Common myeloid progenitor, CD34-positive (primary cell): ENCODE measurements around the gene LIFR.

ENCODE experiments used
- CTCF ChIA-PET: fragments of 350-600 bp; sonication (Branson Sonifier 250); formaldehyde crosslinking; loops from one replicate; lab custom pipeline; 2021; ENCODE audit warnings: antibody characterized with exemption; lab: Charles Lee
- POLR2A ChIA-PET: fragments of 350-600 bp; sonication (Branson Sonifier 250); formaldehyde crosslinking; loops from one replicate; lab custom pipeline; 2021; ENCODE audit warnings: antibody characterized with exemption; lab: Charles Lee
- DNase-seq, 3 donors: peaks; one replicate each; pipeline versions ENCODE4 v3.0.0 to v3.0.0-alpha.2; 2013
- H3K27ac ChIP-seq, 2 experiments: 1 replicate in 1 of 2; 2 replicates in 1 of 2; pipeline ENCODE4 v1.7.0; 2013; ENCODE audit warnings: inconsistent platforms in 2 of 2, low read length in 2 of 2, mild to moderate bottlenecking in 2 of 2, low read depth in 1 of 2, moderate library complexity in 1 of 2; ENCODE audit not compliant: severe bottlenecking in 2 of 2, insufficient read depth in 1 of 2, poor library complexity in 1 of 2
- H3K27me3 ChIP-seq, 5 experiments: replicated peaks in 2 of 5; 1 replicate in 3 of 5; 2 replicates in 2 of 5; pipeline versions ENCODE4 v1.6.1 to v1.7.0; 2013; ENCODE audit warnings: low read length in 4 of 5, mild to moderate bottlenecking in 2 of 5, moderate library complexity in 2 of 5, inconsistent platforms in 1 of 5; ENCODE audit not compliant: insufficient read depth in 5 of 5, control insufficient read depth in 4 of 5
- H3K36me3 ChIP-seq, 4 experiments: 1 replicate in 2 of 4; 2 replicates in 2 of 4; pipeline versions ENCODE4 v1.6.1 to v1.7.0; 2013; ENCODE audit warnings: low read length in 3 of 4, control low read depth in 1 of 4, mild to moderate bottlenecking in 1 of 4; ENCODE audit not compliant: control insufficient read depth in 4 of 4, insufficient read depth in 4 of 4
- H3K4me1 ChIP-seq, 4 experiments: 1 replicate in 3 of 4; 2 replicates in 1 of 4; pipeline versions ENCODE4 v1.6.1 to v1.7.1; 2013; ENCODE audit warnings: low read length in 3 of 4, mild to moderate bottlenecking in 3 of 4, control low read depth in 1 of 4, inconsistent platforms in 1 of 4, moderate library complexity in 1 of 4; ENCODE audit not compliant: control insufficient read depth in 4 of 4, insufficient read depth in 4 of 4; ENCODE audit errors: control extremely low read depth in 1 of 4
- H3K4me3 ChIP-seq, 7 experiments: 1 replicate in 4 of 7; 2 replicates in 3 of 7; pipeline versions ENCODE4 v1.5.1 to v1.7.0; 2013; ENCODE audit warnings: mild to moderate bottlenecking in 7 of 7, low read length in 6 of 7, moderate library complexity in 6 of 7, inconsistent platforms in 2 of 7, low read depth in 2 of 7, control low read depth in 1 of 7; ENCODE audit not compliant: insufficient read depth in 4 of 7, control insufficient read depth in 1 of 7; ENCODE audit errors: extremely low read depth in 1 of 7
- H3K9me3 ChIP-seq, 5 experiments: 1 replicate in 4 of 5; 2 replicates in 1 of 5; pipeline versions ENCODE4 v1.6.1 to v1.7.1; 2013; ENCODE audit warnings: low read length in 4 of 5, mild to moderate bottlenecking in 2 of 5, inconsistent platforms in 1 of 5, low read depth in 1 of 5, moderate library complexity in 1 of 5; ENCODE audit not compliant: control insufficient read depth in 4 of 5, insufficient read depth in 2 of 5; ENCODE audit errors: control extremely low read depth in 1 of 5
- WGBS: methylation state at CpG from one replicate; pipeline ENCODE4 v1.1.5; 2013; ENCODE audit not compliant: insufficient coverage; 5-methylcytosine and 5-hydroxymethylcytosine counted together

LIFR gene

GRCh38 chr5:38447056-38447455 is 109.4 kb downstream of the LIFR start:
- WGBS, result 100% methylated on average over 1 of the region's 2 CpGs
- CTCF ChIA-PET, result interaction anchor here (1.3 to 3.2 kb wide), 4 partner anchors 11 to 112 kb away, joined by 3 to 8 read pairs (median 3); no protein-coding TSS in a partner anchor

GRCh38 chr5:38446029-38446522 is 110.4 kb downstream of the LIFR start:
- Histone ChIP-seq H3K36me3 (no peaks in the 10 kb centered on the region), H3K27me3 (peaks cover 5 to 93% (median 44%) of the 10 kb centered on the region in 5 experiments), H3K4me3 (no peak overlapping the region), H3K4me1 (no peaks in the 10 kb centered on the region), H3K27ac (no peak overlapping the region), H3K9me3 (no peaks in the 10 kb centered on the region)
- POLR2A ChIA-PET, result no interaction called here
- 86% methylated on average over 20 of the region's 21 CpGs for WGBS
- CTCF ChIA-PET, result interaction anchor here (0.8 to 3.2 kb wide), 3 partner anchors 25 to 402 kb away, joined by 3 to 8 read pairs (median 3); no protein-coding TSS in a partner anchor
- DNase-seq, result no peak

More at GRCh38 chr5:38447056-38447455, 109.4 kb downstream of the LIFR start:
- Histone ChIP-seq H3K4me1 (no peaks in the 10 kb centered on the region), H3K4me3 (no peak overlapping the region), H3K36me3 (no peaks in the 10 kb centered on the region), H3K27me3 (peaks cover 5 to 95% (median 45%) of the 10 kb centered on the region in 5 experiments), H3K27ac (no peak overlapping the region), H3K9me3 (peaks cover 0 to 2% (median 0%) of the 10 kb centered on the region in 5 experiments)
- no peak for DNase-seq
- POLR2A ChIA-PET, result no interaction called here

DNA sequence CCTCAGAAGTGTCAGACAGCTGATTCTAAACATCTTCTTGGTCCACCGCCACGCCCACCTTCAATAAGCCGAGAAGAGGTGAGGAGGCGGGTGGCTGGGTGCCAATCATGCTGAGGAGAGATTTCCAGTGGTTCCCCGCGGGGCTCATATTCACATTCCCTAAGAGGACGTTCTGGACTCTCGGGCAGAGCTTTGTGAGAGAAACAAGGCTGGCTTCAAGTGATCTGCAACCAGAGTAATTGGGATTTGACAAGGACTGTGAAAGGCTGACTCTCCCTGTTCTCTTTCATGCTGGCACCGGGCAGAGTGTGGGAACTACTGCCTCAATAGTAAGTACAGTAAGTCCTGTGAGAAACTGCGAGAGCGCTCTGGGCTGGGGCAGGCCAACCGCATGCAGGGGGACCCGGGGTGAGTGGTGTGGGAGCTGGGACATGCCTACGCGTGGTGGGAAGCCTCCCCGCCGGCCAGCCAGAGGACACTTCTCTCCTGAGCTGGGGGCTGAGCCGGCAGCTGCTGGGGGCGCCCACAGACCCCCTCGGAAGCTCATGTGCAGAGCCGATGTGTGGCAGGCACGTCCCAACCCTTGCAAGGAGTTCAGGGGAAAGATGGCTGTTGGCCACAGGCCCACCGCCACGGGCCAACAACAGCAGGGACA is 110.9 kb downstream of the LIFR start:
- ChIA-PET POLR2A (no interaction called here), CTCF (interaction anchor here (0.8 to 3.2 kb wide), 8 partner anchors 8 to 402 kb away, joined by 3 to 9 read pairs (median 3); no protein-coding TSS in a partner anchor)
- Histone ChIP-seq H3K27ac (no peak overlapping the region), H3K27me3 (peaks cover 5 to 93% (median 47%) of the 10 kb centered on the region in 5 experiments), H3K9me3 (no peaks in the 10 kb centered on the region), H3K4me1 (no peaks in the 10 kb centered on the region), H3K4me3 (no peak overlapping the region), H3K36me3 (no peaks in the 10 kb centered on the region)
- no peak for DNase-seq
- WGBS, result 86% methylated on average over 17 of the region's 24 CpGs

DNA sequence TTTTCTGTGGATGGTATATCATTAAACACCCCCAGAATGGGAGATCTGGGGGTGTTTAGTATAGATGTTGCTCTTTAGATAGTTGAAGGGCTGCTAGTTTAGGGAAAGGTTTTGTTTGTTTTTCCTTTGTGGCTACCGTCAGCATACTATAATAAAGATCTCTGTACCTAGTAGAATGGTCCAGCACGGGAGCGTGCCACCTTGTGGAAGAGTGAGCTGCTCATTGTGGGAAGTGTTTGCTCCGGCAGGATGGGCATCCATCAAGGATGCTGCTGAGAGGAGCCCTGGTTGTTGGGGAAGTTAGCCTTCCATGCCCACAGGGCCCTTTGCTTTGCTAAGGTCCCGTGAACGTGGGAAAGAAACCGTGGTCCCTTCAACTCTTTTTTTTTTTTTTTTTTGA is 113.1 kb downstream of the LIFR start:
- H3K4me3 ChIP-seq, result no peak overlapping the region
- POLR2A ChIA-PET, result no interaction called here
- H3K9me3 ChIP-seq, result peaks cover 0 to 7% (median 0%) of the 10 kb centered on the region in 5 experiments
- peaks cover 10 to 92% (median 41%) of the 10 kb centered on the region in 5 experiments for H3K27me3 ChIP-seq
- 88% methylated on average over 6 of the region's 7 CpGs for WGBS
- CTCF ChIA-PET, result interaction anchor here (0.7 to 2.7 kb wide), 7 partner anchors 10 to 366 kb away, joined by 3 to 9 read pairs (median 5); no protein-coding TSS in a partner anchor
- H3K27ac ChIP-seq, result no peak overlapping the region
- H3K36me3 ChIP-seq, result no peaks in the 10 kb centered on the region
- DNase-seq, result no peak
- H3K4me1 ChIP-seq, result no peaks in the 10 kb centered on the region

GRCh38 chr5:38442247-38442573 is 114.2 kb downstream of the LIFR start:
- H3K27me3 ChIP-seq, result peaks cover 6 to 90% (median 34%) of the 10 kb centered on the region in 5 experiments
- H3K4me1 ChIP-seq, result no peaks in the 10 kb centered on the region
- H3K4me3 ChIP-seq, result no peak overlapping the region
- DNase-seq, result no peak
- H3K9me3 ChIP-seq, result peaks cover 0 to 7% (median 0%) of the 10 kb centered on the region in 5 experiments
- ChIA-PET CTCF (interaction anchor here (0.8 to 2.7 kb wide), 36 partner anchors 9 to 1702 kb away, joined by 3 to 32 read pairs (median 6); no protein-coding TSS in a partner anchor), POLR2A (no interaction called here)
- H3K36me3 ChIP-seq, result no peaks in the 10 kb centered on the region
- H3K27ac ChIP-seq, result no peak overlapping the region
- no CpG with 5 or more reads among the region's 2 CpGs for WGBS

DNA sequence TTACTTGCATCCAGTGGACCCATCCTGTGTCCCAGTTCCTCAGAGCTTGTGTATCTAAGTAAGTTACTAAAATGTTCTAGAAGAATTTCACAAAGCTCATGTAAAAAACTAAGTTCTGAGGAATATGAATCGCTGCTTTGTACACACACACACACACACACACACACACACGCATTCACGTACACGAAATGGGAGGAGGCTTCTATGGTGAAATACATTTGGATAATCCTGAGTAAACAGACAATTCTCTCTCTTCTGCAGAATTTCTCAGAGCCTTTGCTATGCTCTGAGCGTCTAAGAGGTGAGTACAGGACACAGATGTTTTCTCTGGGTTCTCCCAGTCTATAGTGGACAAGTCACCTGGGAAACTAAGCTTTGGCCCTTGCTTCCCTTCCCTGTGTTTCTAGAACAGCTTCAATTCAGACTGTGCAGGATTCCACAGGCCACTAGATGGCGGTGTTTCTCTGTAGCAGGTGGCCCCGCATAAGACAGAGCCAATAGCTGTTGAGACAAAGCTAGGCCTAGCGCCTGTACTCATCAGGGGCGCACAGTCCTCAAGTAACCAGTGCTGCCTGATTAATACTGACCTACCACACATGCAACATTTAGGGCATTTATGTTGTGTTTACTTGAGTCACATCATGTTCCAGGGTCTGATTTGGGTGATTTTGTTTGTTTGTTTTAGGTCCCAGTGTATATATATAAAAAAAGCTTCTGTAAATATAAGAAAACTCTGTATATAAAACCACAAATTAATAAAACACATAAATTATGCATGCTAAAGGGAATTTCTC is 114.8 kb downstream of the LIFR start:
- no peaks in the 10 kb centered on the region for H3K36me3 ChIP-seq
- no peaks in the 10 kb centered on the region for H3K4me1 ChIP-seq
- peak; percentile 89 to 92 (median 91) for DNase-seq
- POLR2A ChIA-PET, result no interaction called here
- H3K9me3 ChIP-seq, result peaks cover 0 to 7% (median 0%) of the 10 kb centered on the region in 5 experiments
- CTCF ChIA-PET, result interaction anchor here (0.6 to 2.7 kb wide), 42 partner anchors 9 to 1702 kb away, joined by 3 to 32 read pairs (median 5); no protein-coding TSS in a partner anchor
- 0% methylated on average over 1 of the region's 9 CpGs for WGBS
- H3K27ac ChIP-seq, result no peak overlapping the region
- no peak overlapping the region for H3K4me3 ChIP-seq
- H3K27me3 ChIP-seq, result peaks cover 4 to 90% (median 34%) of the 10 kb centered on the region in 5 experiments
